HG03565 (cell line): ENCODE measurements around the gene EIF4G1.

Experiments
- ATAC-seq: cut with Tn5 transposase; IDR thresholded peaks from one replicate; pipeline ENCODE4 v1.9.1; 2021; ENCODE audit warnings: mild to moderate bottlenecking, moderate library complexity; ENCODE audit not compliant: unreplicated experiment

The EIF4G1 gene

GRCh38 chr3:184348057-184348382 lies 33.6 kb downstream of the EIF4G1 start:
- no peak for ATAC-seq

- no peak for ATAC-seq
Observed at GRCh38 chr3:184349563-184350470, 35.4 kb downstream of the EIF4G1 start.

GRCh38 chr3:184350618-184351017 lies 36.2 kb downstream of the EIF4G1 start:
- no peak for ATAC-seq

DNA sequence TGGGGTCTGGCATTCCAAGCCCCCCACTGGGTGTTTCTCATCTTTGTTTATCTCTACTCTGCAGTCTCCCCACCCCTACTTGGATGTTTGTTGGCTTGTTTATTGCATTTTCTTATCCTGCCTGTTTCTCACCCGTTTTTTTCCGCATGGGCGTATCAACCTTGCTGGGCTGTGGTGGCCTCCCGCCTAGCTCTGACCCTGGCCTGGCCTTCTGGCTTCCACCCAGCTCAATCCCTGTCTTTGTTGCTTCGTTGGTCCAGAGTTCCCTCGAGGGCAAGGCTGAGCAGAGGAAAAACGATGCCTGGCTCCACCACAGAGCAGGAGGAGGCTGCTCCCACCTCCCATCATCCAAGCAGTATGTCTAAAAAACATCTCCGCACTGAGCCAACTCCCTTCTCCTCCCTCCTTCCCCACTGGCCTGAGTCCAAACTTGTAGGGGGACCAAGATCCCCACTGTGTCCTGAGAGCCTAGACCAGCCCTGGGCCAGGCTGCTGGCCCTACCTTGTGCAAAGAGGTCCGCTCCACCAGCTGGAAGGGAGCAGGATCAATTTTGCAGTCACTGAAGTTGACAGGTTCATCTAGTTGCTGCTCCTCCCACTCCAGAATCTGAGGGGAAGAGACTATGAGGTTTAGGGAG lies 37.2 kb downstream of the EIF4G1 start:
- ATAC-seq, result no peak

DNA sequence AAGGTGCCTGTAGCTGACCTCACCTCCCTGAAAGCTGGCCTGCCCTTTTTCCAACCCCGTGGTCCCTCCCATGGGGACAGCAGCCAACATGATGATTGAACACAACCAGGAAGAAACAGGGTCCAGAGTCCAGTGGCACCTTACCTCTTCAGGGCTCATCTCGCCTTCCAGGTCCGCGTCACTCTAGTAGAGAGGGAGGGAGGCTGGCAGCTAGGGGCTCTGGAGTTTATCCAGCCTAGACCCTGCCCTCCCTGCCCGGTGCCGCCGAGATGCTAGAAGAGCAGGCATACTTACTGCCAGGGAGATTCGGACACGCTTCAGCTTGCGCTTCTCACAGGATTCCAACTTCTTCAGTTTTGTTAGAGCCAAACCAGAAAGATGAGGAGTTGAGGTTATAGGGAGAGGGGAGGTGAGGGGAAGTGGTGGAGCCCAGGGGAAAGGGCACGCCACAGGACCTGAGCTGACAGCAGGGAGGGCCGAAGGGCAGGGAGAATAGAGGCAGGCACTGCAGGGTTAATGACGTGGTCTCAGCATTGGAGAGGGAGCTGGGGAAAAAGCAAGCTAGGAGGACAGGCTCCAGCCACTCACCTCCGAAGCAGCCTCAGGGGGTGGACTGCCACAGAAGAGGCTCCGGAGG lies 37.9 kb downstream of the EIF4G1 start:
- no peak for ATAC-seq

DNA sequence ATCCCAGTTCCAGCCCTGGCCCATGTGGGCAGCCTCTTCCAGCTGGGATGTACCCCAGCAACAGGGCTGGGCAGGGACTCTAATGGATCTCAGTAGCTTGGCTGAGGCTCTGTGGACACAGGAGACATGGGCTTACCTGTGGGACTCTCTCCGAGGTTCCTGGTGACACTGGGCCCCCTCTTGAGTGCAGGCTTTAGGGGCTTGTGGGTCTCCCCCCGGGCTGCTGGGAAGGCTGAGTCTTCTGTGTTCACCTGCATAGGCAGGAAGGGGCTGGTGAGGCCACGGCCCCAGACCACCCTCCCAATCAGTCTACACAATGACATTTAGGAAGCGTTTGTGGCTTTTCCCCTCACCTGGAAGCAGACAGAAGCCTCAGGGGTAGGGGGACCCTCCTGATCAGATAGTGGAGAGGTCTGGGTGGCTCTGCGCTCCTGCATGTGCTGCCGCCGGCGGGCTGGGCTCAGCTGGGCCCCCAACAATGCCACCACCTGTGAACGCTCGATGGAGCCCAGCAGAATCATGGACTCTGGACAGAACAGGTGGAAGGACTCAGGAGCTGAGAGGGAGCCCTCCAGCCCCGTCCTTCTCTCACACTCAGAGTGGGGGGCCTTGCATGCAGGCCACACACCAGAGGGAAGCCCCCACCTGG lies 38.6 kb downstream of the EIF4G1 start:
- no peak for ATAC-seq

DNA sequence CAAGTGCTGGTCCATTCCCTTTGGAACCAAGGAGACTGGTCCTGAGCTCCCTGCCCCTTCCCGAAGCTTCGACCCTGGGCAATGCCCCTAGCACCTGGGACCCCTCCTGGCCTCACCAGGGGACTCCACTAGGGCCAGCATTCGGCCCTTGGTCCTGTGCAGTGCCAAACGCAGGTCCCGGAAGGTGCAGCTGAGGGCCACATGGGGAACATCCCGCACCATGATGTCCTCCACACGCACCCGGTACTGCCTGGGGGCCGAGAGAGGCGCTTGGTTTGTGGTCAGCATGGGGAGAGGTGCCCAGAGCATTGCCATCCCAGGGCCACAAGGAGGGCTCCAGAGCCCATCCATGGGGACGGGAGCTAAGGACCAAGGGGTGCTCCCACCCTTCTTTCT lies 39.1 kb downstream of the EIF4G1 start:
- ATAC-seq, result no peak

DNA sequence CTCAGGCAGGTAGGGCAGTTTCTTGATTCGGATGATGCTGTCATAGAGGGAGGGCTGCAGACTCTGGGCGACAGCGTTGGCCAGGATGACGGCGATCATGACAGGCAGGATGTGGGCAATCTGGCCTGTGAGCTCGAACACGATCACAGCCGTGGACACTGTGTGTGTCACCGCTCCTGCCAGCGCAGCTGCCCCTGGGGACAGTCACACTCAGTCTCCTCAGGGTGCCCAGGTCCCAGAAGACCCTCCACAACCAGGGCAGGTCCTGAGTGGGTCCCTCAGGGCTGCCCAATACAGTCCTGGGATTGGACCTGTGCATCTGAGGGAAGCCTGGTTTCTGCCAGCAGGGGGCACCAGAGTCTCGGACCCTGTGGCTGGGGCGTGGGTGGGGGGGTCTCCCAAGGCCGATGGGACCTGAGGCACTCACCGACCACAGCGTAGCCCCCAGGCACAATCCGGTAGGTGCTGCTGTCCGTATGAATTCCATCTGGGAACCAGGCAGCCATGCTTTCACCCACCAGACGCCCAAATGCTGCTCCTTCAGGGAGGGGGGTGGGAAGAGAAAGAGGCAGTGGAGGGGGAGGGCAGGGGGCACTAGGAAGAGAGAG lies 39.8 kb downstream of the EIF4G1 start:
- no peak for ATAC-seq

- ATAC-seq, result no peak
Observed at GRCh38 chr3:184354754-184355153, 40.3 kb downstream of the EIF4G1 start.

- ATAC-seq, result no peak
Observed at GRCh38 chr3:184355261-184356040, 41.0 kb downstream of the EIF4G1 start.

DNA sequence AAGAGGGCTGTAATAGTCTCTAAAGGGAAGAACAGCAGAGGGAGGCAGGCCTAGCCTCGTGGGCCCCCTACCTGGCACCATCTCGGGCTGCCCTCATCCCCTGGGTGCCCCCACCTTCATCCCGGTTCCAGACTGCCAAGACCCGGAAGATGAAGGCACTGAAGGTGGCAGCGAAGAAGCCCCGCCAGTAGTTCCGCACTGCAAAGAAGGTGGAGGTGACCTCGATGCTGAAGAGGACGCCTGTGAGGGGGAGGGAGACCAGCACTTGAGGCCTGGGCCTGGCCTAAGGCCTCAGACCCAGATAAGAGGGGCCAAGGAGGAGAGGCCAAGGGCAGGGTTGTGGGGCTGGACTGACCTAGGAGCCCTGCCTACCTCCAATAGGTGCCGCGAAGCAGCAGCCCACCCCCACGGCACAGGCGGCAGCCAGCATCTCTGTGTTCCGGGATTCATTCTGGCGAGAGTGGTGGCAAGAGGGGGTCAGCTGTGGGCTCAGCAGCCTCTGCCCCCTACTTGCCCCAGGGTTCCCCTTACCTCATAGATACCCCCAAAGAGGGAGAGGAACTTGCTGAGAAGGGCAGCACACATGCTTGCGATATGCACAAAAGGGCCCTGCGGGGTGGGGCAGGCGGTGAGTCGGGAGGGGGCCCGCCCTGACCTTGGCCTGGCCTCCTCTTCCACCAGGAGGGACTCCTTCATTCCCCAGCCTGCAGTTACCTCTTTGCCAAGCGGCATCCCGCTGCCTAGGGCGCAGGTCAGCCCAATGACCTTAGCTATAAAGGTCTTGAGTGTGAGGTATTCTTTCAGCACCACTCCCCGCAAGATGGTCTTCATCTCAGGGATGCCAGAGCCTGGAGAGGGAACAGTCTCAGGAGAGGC lies 43.1 kb downstream of the EIF4G1 start:
- no peak for ATAC-seq

DNA sequence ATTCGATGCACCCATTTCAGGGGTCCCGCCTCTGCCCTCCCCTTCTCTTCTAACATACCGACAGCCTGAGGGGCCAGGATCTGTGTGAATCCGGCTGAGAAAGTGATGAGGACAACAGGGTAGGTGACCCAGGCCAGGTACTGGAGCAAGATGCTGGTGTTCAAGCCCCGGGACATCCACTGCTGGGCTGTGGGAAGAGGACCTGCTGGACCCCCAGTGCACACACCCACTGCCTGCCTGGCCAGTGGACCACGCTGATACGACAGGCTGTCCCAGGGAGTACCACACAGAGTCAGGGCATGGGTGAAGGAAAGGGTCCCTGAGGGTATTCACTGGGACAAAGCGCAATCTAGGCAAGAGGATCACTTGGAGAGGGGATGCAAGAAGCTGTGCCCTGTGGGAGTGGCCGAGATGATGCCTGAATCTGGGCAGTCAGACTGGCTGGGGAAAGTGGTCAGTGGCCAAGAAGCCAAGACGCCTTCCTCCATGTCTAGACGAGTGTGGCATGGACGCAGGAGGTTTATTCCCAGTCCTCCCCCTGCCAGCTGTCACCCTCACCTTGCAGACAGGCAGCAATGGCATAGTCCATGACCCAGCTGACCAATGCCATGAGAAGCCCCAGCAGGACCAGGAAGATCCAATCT lies 43.8 kb downstream of the EIF4G1 start:
- ATAC-seq, result no peak

DNA sequence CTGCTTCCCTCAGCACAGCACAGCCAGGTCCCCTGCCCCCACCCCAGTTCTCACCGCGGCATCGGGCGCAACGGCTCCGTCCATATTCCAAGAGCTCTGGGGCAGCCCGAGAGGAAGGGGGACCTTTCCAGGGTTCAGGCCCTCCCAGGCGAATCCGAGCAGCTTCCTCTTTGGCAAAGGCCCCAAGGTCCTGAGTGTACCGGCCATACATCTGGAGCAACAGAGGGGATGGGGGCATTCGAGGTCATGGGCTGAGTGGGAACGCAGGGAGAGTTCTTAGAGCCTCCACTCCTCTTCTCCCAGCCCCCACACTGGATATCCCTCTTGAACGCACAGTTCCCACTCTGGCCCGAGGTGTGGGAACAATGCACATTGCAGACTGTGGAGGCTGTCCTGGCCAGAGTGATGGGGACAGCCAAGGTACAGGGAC lies 44.5 kb downstream of the EIF4G1 start:
- ATAC-seq, result no peak

GRCh38 chr3:184359610-184360009 lies 45.2 kb downstream of the EIF4G1 start:
- no peak for ATAC-seq

DNA sequence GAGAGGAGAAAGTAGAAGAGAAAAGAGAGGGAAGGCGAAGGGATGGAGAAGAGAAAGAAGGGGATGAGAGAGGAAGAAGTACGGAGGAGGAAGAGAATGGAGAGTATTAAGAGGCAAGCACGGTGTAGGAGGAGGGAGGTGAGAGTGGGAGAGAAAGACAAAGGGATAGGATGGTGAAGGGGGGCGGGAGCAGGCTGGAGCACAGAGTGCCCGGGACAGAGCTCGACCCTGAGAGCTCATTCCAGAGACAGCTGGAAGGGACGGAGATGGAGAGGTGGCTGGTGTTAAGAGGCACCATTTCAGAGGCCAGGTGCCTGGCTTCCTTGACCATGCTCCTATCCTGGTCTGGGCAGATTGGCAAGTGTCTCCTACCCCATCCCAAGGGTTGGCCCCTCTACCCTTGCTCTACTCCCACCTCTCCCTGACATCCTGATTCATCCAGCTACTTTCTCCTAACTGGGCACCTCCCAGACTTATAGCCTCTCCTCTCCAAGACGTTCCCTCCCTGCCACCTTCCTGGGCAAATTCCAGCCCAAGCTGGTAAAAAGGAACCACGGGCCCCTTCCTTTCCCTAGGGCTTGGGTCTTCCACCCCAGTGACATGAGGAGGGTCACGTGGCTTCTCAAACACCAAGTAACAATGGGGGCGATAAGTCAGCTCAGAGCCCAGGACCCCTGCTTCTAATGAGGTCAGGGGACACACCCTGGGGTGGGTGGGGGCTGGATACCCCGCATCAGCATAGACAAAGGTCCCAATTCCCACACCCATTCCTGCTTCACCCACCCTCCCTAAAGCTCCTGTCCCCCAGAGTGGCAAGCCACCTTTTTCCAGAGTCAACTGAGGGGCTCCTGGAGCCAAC lies 45.9 kb downstream of the EIF4G1 start:
- ATAC-seq, result no peak

DNA sequence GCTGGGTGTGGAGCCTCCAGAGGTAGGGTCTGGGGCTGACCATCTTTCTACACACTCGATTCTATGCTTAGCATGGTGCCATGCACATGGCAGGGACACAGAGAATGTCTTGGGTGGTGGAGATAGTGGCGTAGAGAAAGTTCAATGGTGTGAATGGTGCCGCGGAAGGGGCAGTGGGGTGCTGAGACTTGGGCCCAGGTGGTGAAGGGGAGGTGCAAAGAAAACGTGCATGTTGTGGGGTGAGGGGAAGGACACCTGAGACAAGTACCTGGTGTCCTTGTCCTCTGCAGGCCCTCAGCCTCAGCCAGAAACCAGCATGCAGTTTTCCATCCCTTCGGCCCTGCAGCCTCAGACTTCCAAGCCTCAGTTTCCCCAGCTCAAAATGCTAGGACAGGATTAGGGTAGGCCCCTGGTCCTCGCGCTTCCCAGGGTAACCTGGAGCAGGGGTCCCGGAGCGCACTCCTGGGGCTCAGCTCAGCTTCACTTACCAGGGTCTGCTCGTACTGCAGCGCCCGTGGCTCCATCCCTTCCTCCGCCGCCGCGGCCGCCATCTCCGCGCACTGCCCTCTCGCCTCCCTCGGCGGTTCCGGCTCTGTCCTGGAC lies 46.6 kb downstream of the EIF4G1 start:
- ATAC-seq, result no peak

DNA sequence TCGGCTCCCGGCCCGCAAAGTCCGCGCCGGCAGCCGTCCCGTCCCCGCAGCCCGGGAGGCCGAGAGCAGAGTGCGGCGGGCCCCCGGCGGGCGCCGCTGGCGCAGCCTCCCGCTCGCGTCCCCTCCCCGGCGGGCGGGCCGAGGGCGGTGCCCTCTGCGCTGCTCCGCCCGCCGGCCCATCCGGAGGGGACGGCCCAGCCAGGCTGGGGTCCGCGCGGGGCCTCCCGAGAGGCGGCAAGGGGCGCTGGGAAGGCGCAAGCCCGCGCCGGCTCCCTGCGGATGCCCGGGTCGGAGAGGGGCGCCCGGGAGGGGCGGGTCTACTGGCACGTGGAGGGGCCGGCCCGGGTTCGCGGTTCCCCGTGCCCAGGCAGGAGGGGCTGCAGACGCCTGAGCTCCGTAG lies 47.1 kb downstream of the EIF4G1 start, which contains the start of the genes CLCN2 and POLR2H:
TSS of gene CLCN2 (minus strand) at position 74 of the 400 bp plus-strand sequence. CDS start 126 bp downstream, outside the sequence.
TSS of gene POLR2H (plus strand) at position 179 of the 400 bp plus-strand sequence. CDS start 1,783 bp downstream, outside the sequence.
- ATAC-seq, result no peak
